Upper lobe of left lung (tissue), 4 donors: Measurements from ENCODE around the gene EGLN2.

ENCODE experiments used
- CTCF ChIP-seq, 6 experiments: fragments of 450-650 bp in 4 of 6; fragments of 200-600 bp in 2 of 6; sonication (generic) in 2 of 6; IDR thresholded peaks; one replicate each; pipeline ENCODE4 v1.5.1; 2016 to 2019; ENCODE audit warnings: antibody characterized with exemption in 6 of 6
- EP300 ChIP-seq, 4 donors: sonication (generic); formaldehyde crosslinking; IDR thresholded peaks; one replicate each; pipeline ENCODE4 v1.5.1; 2017; ENCODE audit warnings: antibody characterized with exemption in 4 of 4, control low read depth in 2 of 4

- TF ChIP-seq CTCF (IDR thresholded peaks at IDR 0.05) (no peak), EP300 (IDR thresholded peaks at IDR 0.05) (no peak)
These were observed 37.9 kb downstream of the EGLN2 start for GRCh38 chr19:40836754-40837429.
